Lung (tissue), 12 donors: ENCODE measurements around the gene HDAC4. TPM values are rescaled to one million over a fixed set of nuclear protein-coding genes. Genes with fewer than 3 reads are reported as not detected.

Experiments used
- ATAC-seq: fragments of 200-7000 bp; cut with Tn5 transposase; one replicate; pipeline ENCODE4 v1.9.1; 2020; ENCODE audit warnings: moderate number of reproducible peaks; ENCODE audit not compliant: insufficient read depth, low FRiP score
- DNase-seq, 3 donors: peaks; one replicate each; pipeline ENCODE4 v3.0.0-alpha.2; 2013 to 2017
- H3K27ac ChIP-seq, 2 donors: one replicate each; pipeline ENCODE4 v1.5.1; 2013; ENCODE audit warnings: mild to moderate bottlenecking in 2 of 2, moderate library complexity in 2 of 2, control low read depth in 1 of 2, inconsistent platforms in 1 of 2, low read depth in 1 of 2, low read length in 1 of 2
- H3K27me3 ChIP-seq, 3 donors: one replicate each; pipeline ENCODE4 v1.5.1; 2013; ENCODE audit warnings: low read length in 2 of 3; ENCODE audit not compliant: control insufficient read depth in 3 of 3, insufficient read depth in 3 of 3
- H3K36me3 ChIP-seq, 4 donors: one replicate each; pipeline ENCODE4 v1.5.1; 2013; ENCODE audit warnings: low read length in 4 of 4, mild to moderate bottlenecking in 1 of 4, moderate library complexity in 1 of 4; ENCODE audit not compliant: control insufficient read depth in 4 of 4, insufficient read depth in 4 of 4
- H3K4me1 ChIP-seq, 5 donors: one replicate each; pipeline ENCODE4 v1.5.1; 2013; ENCODE audit warnings: low read length in 5 of 5, mild to moderate bottlenecking in 2 of 5, moderate library complexity in 1 of 5; ENCODE audit not compliant: control insufficient read depth in 5 of 5, insufficient read depth in 5 of 5
- H3K4me3 ChIP-seq: one replicate; pipeline ENCODE4 v1.5.1; 2013; ENCODE audit warnings: mild to moderate bottlenecking, control low read depth, moderate library complexity
- H3K9ac ChIP-seq, 2 donors: one replicate each; pipeline ENCODE4 v1.5.1; 2013; ENCODE audit warnings: low read length in 2 of 2, control low read depth in 1 of 2; ENCODE audit not compliant: insufficient read depth in 1 of 2
- H3K9me3 ChIP-seq, 4 donors: one replicate each; pipeline ENCODE4 v1.5.1; 2013; ENCODE audit warnings: low read length in 3 of 4, mild to moderate bottlenecking in 1 of 4, moderate library complexity in 1 of 4; ENCODE audit not compliant: control insufficient read depth in 4 of 4, insufficient read depth in 3 of 4
- CTCF ChIP-seq: IDR thresholded peaks from 2 replicates; pipeline ENCODE4 v1.5.1; 2012; ENCODE audit warnings: mild to moderate bottlenecking; ENCODE audit errors: control extremely low read depth, extremely low read depth
- WGBS, 2 donors: extraction: QIAGEN DNeasy Blood & Tissue Kit; methylation state at CpG; one replicate each; pipeline ENCODE4 v1.1.7; 2013; 5-methylcytosine and 5-hydroxymethylcytosine counted together
- polyA plus RNA-seq, 2 donors: library from polyadenylated mRNA; stranded (reverse); fragments of 200-250 nt; gene quantifications; one replicate each; pipeline ENCODE4 v1.2.1, GENCODE V29; 2013
- total RNA-seq, 2 donors: library from RNA; depleted of rRNA in 1 of 2; stranded (reverse); fragments of >200 nt in 1 of 2; gene quantifications; one replicate each; pipeline ENCODE4 v1.2.1, GENCODE V29; 2014 to 2021
- donor health status: control.
- donor health status: control.
- donor health status: Bipolar disorder and iron deficiency.
- donor health status: healthy.
- donor health status: DM: yes; HTN: yes; CAD: no.

HDAC4 gene
- total and polyA plus RNA-seq, 4 donors, result 6.9 to 47.7 (median 20.7) TPM

- peaks cover 3 to 56% (median 9%) of the 10 kb centered on the region in 4 donors for H3K36me3 ChIP-seq
- no peak overlapping the region for H3K27ac ChIP-seq
- H3K9me3 ChIP-seq, result no peaks in the 10 kb centered on the region
- no peak overlapping the region for H3K4me3 ChIP-seq
- no peaks in the 10 kb centered on the region for H3K4me1 ChIP-seq
- no peak for DNase-seq
- H3K27me3 ChIP-seq, result no peaks in the 10 kb centered on the region
- WGBS, 2 donors, result 96 to 98% methylated on average over 17 of the region's 17 CpGs
- no peak for TF ChIP-seq CTCF
- H3K9ac ChIP-seq, result no peak overlapping the region
- ATAC-seq, result no peak
Observed at GRCh38 chr2:239132156-239132709, 268.6 kb downstream of the HDAC4 start.

DNA sequence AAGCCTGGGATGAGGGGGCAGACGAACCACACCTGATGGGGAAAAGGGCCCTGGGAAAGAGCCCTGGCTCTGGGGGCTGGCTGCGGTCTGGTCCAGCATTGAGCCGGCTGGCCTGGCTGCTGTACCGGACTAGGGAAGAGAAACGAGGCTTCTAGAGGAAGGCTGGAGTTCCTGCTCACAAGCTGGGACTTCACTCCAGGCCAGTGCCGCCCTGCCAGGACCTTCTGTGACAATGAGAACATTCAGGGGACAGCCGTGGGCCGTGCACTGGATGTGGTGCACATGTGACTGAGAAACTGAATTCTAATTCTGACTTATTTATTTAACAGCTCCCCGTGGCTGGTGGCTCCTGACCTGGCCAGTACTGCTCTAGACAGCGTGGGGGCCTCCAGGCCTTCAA lies 269.3 kb downstream of the HDAC4 start:
- DNase-seq, result no peak
- H3K27me3 ChIP-seq, result no peaks in the 10 kb centered on the region
- WGBS, 2 donors, result 93 to 94% methylated on average over 10 of the region's 10 CpGs
- ATAC-seq, result no peak
- peaks cover 3 to 57% (median 8%) of the 10 kb centered on the region in 4 donors for H3K36me3 ChIP-seq
- H3K9me3 ChIP-seq, result no peaks in the 10 kb centered on the region
- no peak overlapping the region for H3K27ac ChIP-seq
- no peak for TF ChIP-seq CTCF
- no peak overlapping the region for H3K4me3 ChIP-seq
- H3K4me1 ChIP-seq, result no peaks in the 10 kb centered on the region
- no peak overlapping the region for H3K9ac ChIP-seq

- no peak for ATAC-seq
- TF ChIP-seq CTCF, result no peak
- Histone ChIP-seq H3K4me3 (no peak overlapping the region), H3K4me1 (no peaks in the 10 kb centered on the region), H3K27me3 (no peaks in the 10 kb centered on the region), H3K9me3 (no peaks in the 10 kb centered on the region), H3K36me3 (peaks cover 0 to 62% (median 7%) of the 10 kb centered on the region in 4 donors), H3K9ac (no peak overlapping the region), H3K27ac (no peak overlapping the region)
- WGBS, 2 donors, result 97 to 98% methylated on average over 16 of the region's 16 CpGs
- DNase-seq, result no peak
Observed at GRCh38 chr2:239130786-239131325, 270.0 kb downstream of the HDAC4 start.

GRCh38 chr2:239130041-239130440 lies 270.8 kb downstream of the HDAC4 start:
- H3K36me3 ChIP-seq, result peaks cover 4 to 66% (median 11%) of the 10 kb centered on the region in 4 donors

More at GRCh38 chr2:239130041-239130440, 270.8 kb downstream of the HDAC4 start:
- Histone ChIP-seq H3K27me3 (no peaks in the 10 kb centered on the region), H3K4me3 (no peak overlapping the region), H3K9ac (no peak overlapping the region), H3K27ac (no peak overlapping the region), H3K9me3 (peaks cover 0 to under 1% (median 0%) of the 10 kb centered on the region in 4 donors), H3K4me1 (no peaks in the 10 kb centered on the region)
- TF ChIP-seq CTCF, result no peak
- ATAC-seq (no peak), DNase-seq (no peak)
- WGBS, 2 donors, result 88 to 96% methylated on average over 9 of the region's 9 CpGs
